Colonic mucosa (tissue), 4 donors: ENCODE results near the gene SLC1A3. TPM values are rescaled to one million over a fixed set of nuclear protein-coding genes. Genes with fewer than 3 reads are reported as not detected.

Experiments used
- DNase-seq: peaks from one replicate; pipeline ENCODE4 v3.0.0-alpha.2; 2020
- H3K27ac ChIP-seq: fragments of 200-600 bp; one replicate; pipeline ENCODE4 v1.8.0; 2021
- H3K27me3 ChIP-seq: fragments of 200-600 bp; one replicate; pipeline ENCODE4 v1.8.0; 2021
- H3K36me3 ChIP-seq: fragments of 200-600 bp; one replicate; pipeline ENCODE4 v1.8.0; 2021
- H3K4me1 ChIP-seq: fragments of 200-600 bp; one replicate; pipeline ENCODE4 v1.8.0; 2021; ENCODE audit warnings: mild to moderate bottlenecking
- H3K4me3 ChIP-seq: fragments of 200-600 bp; one replicate; pipeline ENCODE4 v1.8.0; 2021
- H3K9ac ChIP-seq, 2 donors: one replicate each; pipeline ENCODE4 v1.7.0; 2013; ENCODE audit warnings: control low read depth in 2 of 2, low read depth in 2 of 2, low read length in 2 of 2
- H3K9me3 ChIP-seq: fragments of 200-600 bp; one replicate; pipeline ENCODE4 v1.8.0; 2021
- intact Hi-C: fragments of 100-400 bp; cut with DNase I; formaldehyde crosslinking; loops from one replicate; pipeline ENCODE4 v1.14.1; 2022
- total RNA-seq, 2 donors: library from RNA; stranded (reverse); fragmentation: NEBNext Ultra II Directional in 1 of 2; extraction: Animal tissue kit (Norgen Biotek cat#: 25700) in 1 of 2; gene quantifications; one replicate each; pipeline ENCODE4 v1.2.1, GENCODE V29; 2021
- TF ChIP-seq, protein P1 (sequence below): fragments of 200-600 bp; IDR thresholded peaks from one replicate; pipeline ENCODE4 v1.8.0; 2022; ENCODE audit warnings: antibody characterized with exemption, mild to moderate bottlenecking
- donor health status: healthy.
- donor health status: DM: no; HTN: no; CAD: no.
- donor health status: DM: no; HTN: no; CAD: no.

SLC1A3 gene
- 1 to 10 TPM in 1 of 2 donors, under 1 TPM in 1; 0.50 to 1.9 TPM for total RNA-seq

GRCh38 chr5:36606428-36607113 is at the start of gene SLC1A3:
Gene SLC1A3, plus strand, starts transcription at chr5:36606606. Its CDS starts 1,818 bp downstream, at chr5:36608424.
- intact Hi-C loops: no loop called here
- Histone ChIP-seq H3K9me3 (no peaks in the 10 kb centered on the region), H3K9ac (peak within 1 kb of the TSS in 1 of 2 donors; percentile 39), H3K36me3 (no peaks in the 10 kb centered on the region), H3K4me1 (no peaks in the 10 kb centered on the region), H3K4me3 (peak within 1 kb of the TSS; percentile 38), H3K27me3 (no peaks in the 10 kb centered on the region), H3K27ac (no peak within 1 kb of the TSS)
- TF ChIP-seq, protein P1, sequence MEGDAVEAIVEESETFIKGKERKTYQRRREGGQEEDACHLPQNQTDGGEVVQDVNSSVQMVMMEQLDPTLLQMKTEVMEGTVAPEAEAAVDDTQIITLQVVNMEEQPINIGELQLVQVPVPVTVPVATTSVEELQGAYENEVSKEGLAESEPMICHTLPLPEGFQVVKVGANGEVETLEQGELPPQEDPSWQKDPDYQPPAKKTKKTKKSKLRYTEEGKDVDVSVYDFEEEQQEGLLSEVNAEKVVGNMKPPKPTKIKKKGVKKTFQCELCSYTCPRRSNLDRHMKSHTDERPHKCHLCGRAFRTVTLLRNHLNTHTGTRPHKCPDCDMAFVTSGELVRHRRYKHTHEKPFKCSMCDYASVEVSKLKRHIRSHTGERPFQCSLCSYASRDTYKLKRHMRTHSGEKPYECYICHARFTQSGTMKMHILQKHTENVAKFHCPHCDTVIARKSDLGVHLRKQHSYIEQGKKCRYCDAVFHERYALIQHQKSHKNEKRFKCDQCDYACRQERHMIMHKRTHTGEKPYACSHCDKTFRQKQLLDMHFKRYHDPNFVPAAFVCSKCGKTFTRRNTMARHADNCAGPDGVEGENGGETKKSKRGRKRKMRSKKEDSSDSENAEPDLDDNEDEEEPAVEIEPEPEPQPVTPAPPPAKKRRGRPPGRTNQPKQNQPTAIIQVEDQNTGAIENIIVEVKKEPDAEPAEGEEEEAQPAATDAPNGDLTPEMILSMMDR: no peak
- peak; percentile 48 for DNase-seq

DNA sequence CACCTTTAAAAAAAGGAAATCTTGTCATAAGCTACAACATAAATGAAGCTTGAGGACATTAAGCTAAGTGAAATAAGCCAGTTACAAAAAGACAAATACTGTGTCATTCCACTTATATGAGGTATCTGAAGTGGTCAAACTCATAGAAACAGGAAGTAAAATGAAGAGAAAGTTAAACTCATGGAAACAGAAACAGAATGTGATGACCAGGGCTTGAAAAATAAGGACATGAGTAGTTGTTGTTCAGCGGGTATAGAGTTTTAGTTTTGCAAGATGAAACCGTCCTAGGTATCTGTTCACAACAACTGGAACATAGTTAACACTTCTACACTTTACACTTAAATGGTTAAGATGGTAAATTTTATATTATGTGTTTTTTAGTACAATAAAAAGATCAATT is 47.8 kb upstream of the SLC1A3 start:
- Histone ChIP-seq H3K36me3 (no peaks in the 10 kb centered on the region), H3K9me3 (no peaks in the 10 kb centered on the region), H3K9ac (no peak overlapping the region), H3K4me1 (no peaks in the 10 kb centered on the region), H3K27ac (no peak overlapping the region), H3K4me3 (no peak overlapping the region), H3K27me3 (no peaks in the 10 kb centered on the region)
- DNase-seq: no peak
- TF ChIP-seq, protein P1: no peak
- intact Hi-C loops: no loop called here

DNA sequence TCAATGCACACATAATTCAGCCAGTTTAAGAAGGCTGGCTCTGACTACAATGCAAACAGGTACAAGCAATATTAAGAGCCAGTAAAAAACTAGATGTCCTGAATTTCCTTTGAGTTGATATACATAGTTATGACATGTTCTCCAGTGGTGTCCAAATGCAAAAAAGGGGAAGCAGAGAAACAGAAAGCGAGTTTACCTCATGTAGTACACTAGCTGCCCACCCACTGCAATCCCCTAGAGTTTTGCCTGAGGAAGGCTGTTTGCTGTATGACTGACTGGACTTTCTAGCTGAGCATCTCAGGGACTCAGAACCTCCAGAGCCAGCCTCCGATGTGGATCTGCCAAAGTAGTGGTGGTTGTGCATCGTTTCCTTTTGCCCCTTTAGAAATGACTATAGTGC is 44.8 kb upstream of the SLC1A3 start:
- no peaks in the 10 kb centered on the region for H3K36me3 ChIP-seq
- H3K4me1 ChIP-seq: no peaks in the 10 kb centered on the region
- TF ChIP-seq, protein P1: no peak
- DNase-seq: no peak
- H3K9me3 ChIP-seq: no peaks in the 10 kb centered on the region
- no peak overlapping the region for H3K27ac ChIP-seq
- H3K27me3 ChIP-seq: no peaks in the 10 kb centered on the region
- no peak overlapping the region for H3K9ac ChIP-seq
- intact Hi-C loops: no loop called here
- no peak overlapping the region for H3K4me3 ChIP-seq

DNA sequence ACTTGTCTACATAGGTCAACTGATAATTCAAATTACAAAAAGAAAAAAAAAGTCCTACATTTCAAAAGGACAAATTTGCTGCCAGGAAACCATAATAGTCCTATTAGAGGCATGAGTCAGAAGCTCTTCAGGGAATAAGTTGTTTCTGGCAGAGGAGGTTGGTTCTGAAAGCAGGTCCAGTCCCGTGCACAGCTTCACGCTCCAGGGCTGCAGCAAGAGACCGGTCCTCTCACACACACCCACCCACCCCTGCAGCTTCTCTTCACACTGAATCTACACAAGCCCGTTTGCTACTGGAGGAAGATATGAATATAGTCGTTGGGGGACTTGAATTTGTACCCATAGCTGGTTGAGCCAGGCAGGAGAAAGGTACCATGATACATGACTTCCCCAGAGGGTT is 36.9 kb upstream of the SLC1A3 start:
- no peak overlapping the region for H3K9ac ChIP-seq
- H3K36me3 ChIP-seq: no peaks in the 10 kb centered on the region
- no peak overlapping the region for H3K4me3 ChIP-seq
- no peaks in the 10 kb centered on the region for H3K27me3 ChIP-seq
- H3K27ac ChIP-seq: no peak overlapping the region
- H3K9me3 ChIP-seq: no peaks in the 10 kb centered on the region
- no peaks in the 10 kb centered on the region for H3K4me1 ChIP-seq
- TF ChIP-seq, protein P1: no peak
- intact Hi-C loops: no loop called here
- no peak for DNase-seq

DNA sequence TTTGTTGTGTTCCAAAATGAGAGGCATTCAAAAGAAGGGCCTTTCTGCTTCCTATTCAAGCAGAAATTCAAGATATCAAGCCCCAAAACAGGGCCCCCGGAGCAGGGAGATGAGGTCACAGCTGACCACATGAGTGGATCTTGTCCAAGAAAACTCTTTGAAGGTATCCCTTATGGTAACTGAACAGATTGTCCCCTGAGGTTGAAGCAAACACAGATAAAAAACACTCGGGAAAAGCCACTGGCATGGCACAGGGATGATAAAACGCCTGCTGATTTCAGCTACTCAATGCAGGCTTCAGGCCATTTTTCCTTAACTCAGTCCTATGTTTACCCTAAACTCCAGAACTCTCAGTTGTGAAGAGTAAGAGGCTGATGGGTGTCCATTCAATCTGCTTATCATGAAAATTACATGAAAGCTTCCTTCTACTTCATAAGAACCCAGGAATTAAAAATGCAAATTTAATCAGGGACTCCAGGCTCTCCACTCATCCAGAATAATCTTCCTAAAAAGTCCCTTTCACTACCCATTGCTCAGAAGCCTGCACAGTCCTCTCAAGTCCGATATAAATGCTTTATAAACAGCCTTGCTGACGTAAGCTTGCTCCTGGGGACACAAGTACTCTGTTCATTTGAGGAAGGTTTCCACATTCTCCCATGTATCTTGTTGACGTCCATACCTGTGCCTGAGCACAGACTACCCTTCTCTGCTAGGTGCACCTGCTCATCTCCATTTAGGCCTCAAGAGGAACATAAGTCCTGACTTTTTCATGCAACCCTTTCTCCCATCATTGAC is 35.9 kb upstream of the SLC1A3 start:
- no peak overlapping the region for H3K27ac ChIP-seq
- intact Hi-C loops: no loop called here
- no peak for DNase-seq
- no peaks in the 10 kb centered on the region for H3K4me1 ChIP-seq
- H3K4me3 ChIP-seq: no peak overlapping the region
- no peaks in the 10 kb centered on the region for H3K36me3 ChIP-seq
- H3K9me3 ChIP-seq: no peaks in the 10 kb centered on the region
- no peaks in the 10 kb centered on the region for H3K27me3 ChIP-seq
- TF ChIP-seq, protein P1: no peak
- no peak overlapping the region for H3K9ac ChIP-seq
